Measurements from ENCODE around the gene BAHD1. TPM values are rescaled to one million over a fixed set of nuclear protein-coding genes. Genes with fewer than 3 reads are reported as not detected.

BAHD1 gene
- total and polyA plus RNA-seq, 5 donors from 2014 or later: 1.3 to 32.9 (median 1.6) TPM

- H3K4me1 ChIP-seq (ENCODE audit: control insufficient read depth, insufficient read depth, low read length, poor library complexity, severe bottlenecking): peaks cover 3% of the 10 kb centered on the region
- H3K9me3 ChIP-seq (ENCODE audit: control insufficient read depth in 2 of 2, low read length in 2 of 2): no peaks in the 10 kb centered on the region
- Mint-ChIP-seq H3K27ac (no peak overlapping the region), H3K27me3 (peaks cover 7% of the 10 kb centered on the region), H3K4me3 (no peak overlapping the region), H3K4me1 (peaks cover 4 to 6% (median 5%) of the 10 kb centered on the region in 4 donors), H3K9me3 (no peaks in the 10 kb centered on the region), H3K36me3 (no peaks in the 10 kb centered on the region)
- H3K27ac ChIP-seq (ENCODE audit: insufficient read depth, low read length, poor library complexity, severe bottlenecking): no peak overlapping the region
- H3K4me3 ChIP-seq (ENCODE audit: low read depth, low read length): no peak overlapping the region
- H3K27me3 ChIP-seq (ENCODE audit: control insufficient read depth, insufficient read depth, low read length): no peaks in the 10 kb centered on the region
- ATAC-seq (ENCODE audit: low read depth in 2 of 2): no peak
- no peak for DNase-seq
- H3K36me3 ChIP-seq (ENCODE audit: control insufficient read depth, insufficient read depth, low read length): no peaks in the 10 kb centered on the region
Observed at GRCh38 chr15:40487816-40488682, 47.3 kb downstream of the BAHD1 start.

- Mint-ChIP-seq H3K27me3 (no peaks in the 10 kb centered on the region), H3K36me3 (no peaks in the 10 kb centered on the region), H3K4me1 (peaks cover 11 to 19% (median 18%) of the 10 kb centered on the region in 4 donors), H3K9me3 (no peaks in the 10 kb centered on the region), H3K4me3 (no peak overlapping the region), H3K27ac (no peak overlapping the region)
- peaks cover 17% of the 10 kb centered on the region for H3K4me1 ChIP-seq (ENCODE audit: control insufficient read depth, insufficient read depth, low read length, poor library complexity, severe bottlenecking)
- H3K4me3 ChIP-seq (ENCODE audit: low read depth, low read length): no peak overlapping the region
- ATAC-seq (ENCODE audit: low read depth in 2 of 2): no peak
- no peaks in the 10 kb centered on the region for H3K9me3 ChIP-seq (ENCODE audit: control insufficient read depth in 2 of 2, low read length in 2 of 2)
- H3K36me3 ChIP-seq (ENCODE audit: control insufficient read depth, insufficient read depth, low read length): no peaks in the 10 kb centered on the region
- DNase-seq: no peak
- H3K27ac ChIP-seq (ENCODE audit: insufficient read depth, low read length, poor library complexity, severe bottlenecking): no peak overlapping the region
- no peaks in the 10 kb centered on the region for H3K27me3 ChIP-seq (ENCODE audit: control insufficient read depth, insufficient read depth, low read length)
Observed at GRCh38 chr15:40489274-40490175, 48.8 kb downstream of the BAHD1 start.

DNA sequence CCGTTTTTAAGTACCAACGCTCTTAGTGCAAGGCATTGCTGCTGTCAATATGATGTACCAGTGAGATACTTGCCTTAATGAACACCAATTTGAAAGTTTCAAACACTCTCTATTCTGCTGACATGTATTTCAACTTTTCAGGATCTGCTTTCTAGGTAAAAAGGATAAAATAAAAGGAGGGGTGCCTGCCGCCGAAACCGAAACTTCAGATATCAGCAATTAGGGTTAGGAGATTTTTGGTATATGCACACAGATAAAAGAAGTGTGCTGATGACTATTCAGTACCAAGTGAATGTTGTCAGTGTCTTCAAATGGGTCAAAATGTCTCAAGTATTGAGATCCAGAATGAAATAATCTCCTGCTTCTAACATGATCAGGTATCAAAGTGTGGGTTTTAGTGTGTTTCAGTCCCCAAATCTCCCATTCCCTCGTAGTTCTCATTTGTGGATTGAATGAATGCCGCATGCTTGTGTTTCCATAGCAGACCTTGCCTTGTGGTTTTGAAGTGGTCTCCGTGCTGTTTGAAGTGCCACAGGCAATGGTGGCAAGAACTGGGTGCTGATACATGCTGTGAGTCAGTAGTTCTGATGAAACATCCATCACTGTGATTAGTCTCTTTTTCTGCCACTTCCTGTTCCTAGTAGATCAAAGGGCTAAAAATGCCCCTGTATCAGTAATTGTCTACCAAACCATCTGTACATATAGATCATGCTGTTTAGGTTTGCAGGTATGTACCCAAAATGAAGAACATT, 52.5 kb downstream of the BAHD1 start:
- peak; percentile 92 to 96 for ATAC-seq (ENCODE audit: low read depth in 2 of 2)
- Mint-ChIP-seq H3K36me3 (no peaks in the 10 kb centered on the region), H3K4me3 (peak overlapping the region; percentile 20 to 80 (median 69)), H3K9me3 (no peaks in the 10 kb centered on the region), H3K4me1 (peaks cover 11 to 19% (median 18%) of the 10 kb centered on the region in 4 donors), H3K27ac (peak overlapping the region in 2 of 3 donors; percentile 18 to 77), H3K27me3 (peaks cover 3% of the 10 kb centered on the region)
- no peaks in the 10 kb centered on the region for H3K36me3 ChIP-seq (ENCODE audit: control insufficient read depth, insufficient read depth, low read length)
- H3K4me1 ChIP-seq (ENCODE audit: control insufficient read depth, insufficient read depth, low read length, poor library complexity, severe bottlenecking): peaks cover 17% of the 10 kb centered on the region
- H3K9me3 ChIP-seq (ENCODE audit: control insufficient read depth in 2 of 2, low read length in 2 of 2): no peaks in the 10 kb centered on the region
- H3K4me3 ChIP-seq (ENCODE audit: low read depth, low read length): peak overlapping the region; percentile 82
- peak; percentile 37 to 83 (median 57) for DNase-seq
- H3K27ac ChIP-seq (ENCODE audit: insufficient read depth, low read length, poor library complexity, severe bottlenecking): peak overlapping the region; percentile 61
- no peaks in the 10 kb centered on the region for H3K27me3 ChIP-seq (ENCODE audit: control insufficient read depth, insufficient read depth, low read length)

- no peak overlapping the region for H3K27ac Mint-ChIP-seq
- Histone ChIP-seq H3K27ac (ENCODE audit: insufficient read depth, low read length, poor library complexity, severe bottlenecking) (no peak overlapping the region), H3K4me1 (ENCODE audit: control insufficient read depth, insufficient read depth, low read length, poor library complexity, severe bottlenecking) (peaks cover 17% of the 10 kb centered on the region), H3K36me3 (ENCODE audit: control insufficient read depth, insufficient read depth, low read length) (no peaks in the 10 kb centered on the region), H3K9me3 (ENCODE audit: control insufficient read depth in 2 of 2, low read length in 2 of 2) (no peaks in the 10 kb centered on the region), H3K4me3 (ENCODE audit: low read depth, low read length) (no peak overlapping the region), H3K27me3 (ENCODE audit: control insufficient read depth, insufficient read depth, low read length) (peaks cover 8% of the 10 kb centered on the region)
- DNase-seq (no peak), ATAC-seq (ENCODE audit: low read depth in 2 of 2) (no peak)
- peaks cover 5% of the 10 kb centered on the region for H3K27me3 Mint-ChIP-seq
- H3K4me3 Mint-ChIP-seq: no peak overlapping the region
- peaks cover 11 to 19% (median 18%) of the 10 kb centered on the region in 4 donors for H3K4me1 Mint-ChIP-seq
- no peaks in the 10 kb centered on the region for H3K36me3 Mint-ChIP-seq
- H3K9me3 Mint-ChIP-seq: no peaks in the 10 kb centered on the region
Observed at GRCh38 chr15:40495516-40495915, 54.8 kb downstream of the BAHD1 start.

DNA sequence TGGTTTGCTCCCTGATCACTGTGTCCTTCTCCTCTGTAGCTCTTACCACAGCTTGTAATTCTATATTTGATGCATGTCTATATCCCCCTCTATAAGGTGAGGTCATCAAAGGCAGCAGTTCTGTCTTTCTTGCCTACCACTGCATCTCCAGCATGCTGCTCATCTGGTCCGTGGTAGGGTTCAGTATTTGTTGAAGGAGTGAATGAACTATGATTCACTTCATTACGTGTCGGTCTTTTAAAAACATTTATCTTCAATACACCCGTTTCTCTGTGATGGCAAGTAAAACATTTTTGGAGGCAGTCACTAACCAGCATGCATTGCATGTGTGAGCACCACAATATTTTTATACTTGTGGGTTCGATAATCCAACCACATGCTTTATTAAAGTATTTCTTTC, 57.7 kb downstream of the BAHD1 start:
- Mint-ChIP-seq H3K4me3 (no peak overlapping the region), H3K9me3 (peaks cover 0 to 2% (median 0%) of the 10 kb centered on the region in 7 donors), H3K4me1 (peaks cover 4 to 10% (median 9%) of the 10 kb centered on the region in 4 donors), H3K36me3 (no peaks in the 10 kb centered on the region), H3K27me3 (peaks cover 20% of the 10 kb centered on the region), H3K27ac (no peak overlapping the region)
- Histone ChIP-seq H3K9me3 (ENCODE audit: control insufficient read depth in 2 of 2, low read length in 2 of 2) (no peaks in the 10 kb centered on the region), H3K27me3 (ENCODE audit: control insufficient read depth, insufficient read depth, low read length) (peaks cover 17% of the 10 kb centered on the region), H3K4me1 (ENCODE audit: control insufficient read depth, insufficient read depth, low read length, poor library complexity, severe bottlenecking) (peaks cover 10% of the 10 kb centered on the region), H3K4me3 (ENCODE audit: low read depth, low read length) (no peak overlapping the region), H3K27ac (ENCODE audit: insufficient read depth, low read length, poor library complexity, severe bottlenecking) (no peak overlapping the region), H3K36me3 (ENCODE audit: control insufficient read depth, insufficient read depth, low read length) (no peaks in the 10 kb centered on the region)
- DNase-seq: no peak
- no peak for ATAC-seq (ENCODE audit: low read depth in 2 of 2)

GRCh38 chr15:40498891-40499290, 58.1 kb downstream of the BAHD1 start:
- Histone ChIP-seq H3K4me1 (ENCODE audit: control insufficient read depth, insufficient read depth, low read length, poor library complexity, severe bottlenecking) (peaks cover 6% of the 10 kb centered on the region), H3K4me3 (ENCODE audit: low read depth, low read length) (no peak overlapping the region), H3K9me3 (ENCODE audit: control insufficient read depth in 2 of 2, low read length in 2 of 2) (no peaks in the 10 kb centered on the region), H3K36me3 (ENCODE audit: control insufficient read depth, insufficient read depth, low read length) (no peaks in the 10 kb centered on the region), H3K27me3 (ENCODE audit: control insufficient read depth, insufficient read depth, low read length) (peaks cover 17% of the 10 kb centered on the region), H3K27ac (ENCODE audit: insufficient read depth, low read length, poor library complexity, severe bottlenecking) (no peak overlapping the region)
- Mint-ChIP-seq H3K4me1 (peaks cover 0 to 5% (median 5%) of the 10 kb centered on the region in 4 donors), H3K27me3 (peaks cover 24% of the 10 kb centered on the region), H3K27ac (peak overlapping the region in 1 of 3 donors; percentile 8), H3K4me3 (no peak overlapping the region), H3K9me3 (peaks cover 0 to 2% (median 0%) of the 10 kb centered on the region in 7 donors), H3K36me3 (no peaks in the 10 kb centered on the region)
- ATAC-seq (ENCODE audit: low read depth in 2 of 2) (no peak), DNase-seq (no peak)

GRCh38 chr15:40499931-40500330, 59.2 kb downstream of the BAHD1 start:
- Histone ChIP-seq H3K4me3 (ENCODE audit: low read depth, low read length) (no peak overlapping the region), H3K27me3 (ENCODE audit: control insufficient read depth, insufficient read depth, low read length) (peaks cover 19% of the 10 kb centered on the region), H3K36me3 (ENCODE audit: control insufficient read depth, insufficient read depth, low read length) (no peaks in the 10 kb centered on the region), H3K4me1 (ENCODE audit: control insufficient read depth, insufficient read depth, low read length, poor library complexity, severe bottlenecking) (no peaks in the 10 kb centered on the region), H3K9me3 (ENCODE audit: control insufficient read depth in 2 of 2, low read length in 2 of 2) (no peaks in the 10 kb centered on the region), H3K27ac (ENCODE audit: insufficient read depth, low read length, poor library complexity, severe bottlenecking) (no peak overlapping the region)
- Mint-ChIP-seq H3K4me1 (no peaks in the 10 kb centered on the region), H3K9me3 (peaks cover 0 to 2% (median 0%) of the 10 kb centered on the region in 7 donors), H3K4me3 (peak overlapping the region in 1 of 4 donors; percentile 17), H3K27me3 (peaks cover 35% of the 10 kb centered on the region), H3K36me3 (no peaks in the 10 kb centered on the region), H3K27ac (no peak overlapping the region)
- ATAC-seq (ENCODE audit: low read depth in 2 of 2) (no peak), DNase-seq (no peak)

Data from CD4-positive, CD25-positive, alpha-beta regulatory T cell (primary cell).